ENCODE measurements around the gene ADM5.

The ADM5 gene

GRCh38 chr19:49669516-49669915 is 19.9 kb upstream of the ADM5 start:
- TF ChIP-seq CTCF (IDR thresholded peaks at IDR 0.05) = no peak

- peak; percentile 99 for TF ChIP-seq CTCF (IDR thresholded peaks at IDR 0.05)
Measured at GRCh38 chr19:49672131-49672919, 17.1 kb upstream of the ADM5 start.

GRCh38 chr19:49676136-49676783 is 13.1 kb upstream of the ADM5 start:
- no peak for TF ChIP-seq CTCF (IDR thresholded peaks at IDR 0.05)

GRCh38 chr19:49676784-49677230 is 12.6 kb upstream of the ADM5 start:
- TF ChIP-seq CTCF (IDR thresholded peaks at IDR 0.05) = no peak

GRCh38 chr19:49677231-49677900 is 12.0 kb upstream of the ADM5 start, which contains the start of gene PRMT1:
Gene PRMT1, plus strand, starts transcription at chr19:49677271. Its CDS starts 10 bp downstream, at chr19:49677281.
- TF ChIP-seq CTCF (IDR thresholded peaks at IDR 0.05) = no peak

- peak; percentile 67 for TF ChIP-seq CTCF (IDR thresholded peaks at IDR 0.05)
Measured at GRCh38 chr19:49677901-49678674, 11.3 kb upstream of the ADM5 start.

Measured in LNCAP (cell line).